Astrocyte of the spinal cord (primary cell): ENCODE data around the gene CTNND1.

Experiments used
- DNase-seq: peaks from one replicate; pipeline ENCODE4 v3.0.0; 2011; ENCODE audit warnings: low read depth, low spot score
- H3K4me3 ChIP-seq: 2 replicates; pipeline ENCODE4 v1.5.1; 2011; ENCODE audit warnings: low read depth, mild to moderate bottlenecking, low read length, moderate library complexity
- CTCF ChIP-seq: IDR thresholded peaks from 2 replicates; pipeline ENCODE4 v1.5.1; 2012; ENCODE audit warnings: low read depth, mild to moderate bottlenecking, low read length, inconsistent platforms
- in situ Hi-C: cut with HindIII; loops from 2 replicates; pipeline ENCODE4 v1.10.0; 2017; ENCODE audit warnings: low sequenced_read_pairs

CTNND1 gene

GRCh38 chr11:57812634-57813033, 51.0 kb downstream of the CTNND1 start:
- DNase-seq = no peak
- TF ChIP-seq CTCF = no peak
- in situ Hi-C loops = no loop called here
- H3K4me3 ChIP-seq = no peak overlapping the region

DNA sequence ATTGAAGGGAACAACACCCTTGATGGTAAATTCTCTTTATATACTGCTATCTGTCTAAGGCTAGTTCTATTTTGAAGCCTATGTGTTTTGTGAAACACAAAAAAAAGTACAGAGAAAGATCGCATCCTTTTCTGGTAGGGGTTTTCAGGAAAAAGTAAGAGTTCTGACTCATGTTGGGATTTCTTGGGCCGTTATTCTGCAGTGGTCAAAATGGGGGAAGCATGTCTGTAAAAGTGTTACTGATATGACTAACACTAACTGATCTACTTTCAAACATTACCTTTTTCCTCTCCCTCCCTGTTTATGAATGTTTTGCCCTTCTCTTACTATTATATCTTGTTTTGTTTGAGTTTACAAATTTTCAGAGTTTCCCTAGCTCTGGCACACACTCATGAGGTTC, 53.9 kb downstream of the CTNND1 start:
- H3K4me3 ChIP-seq = no peak overlapping the region

DNA sequence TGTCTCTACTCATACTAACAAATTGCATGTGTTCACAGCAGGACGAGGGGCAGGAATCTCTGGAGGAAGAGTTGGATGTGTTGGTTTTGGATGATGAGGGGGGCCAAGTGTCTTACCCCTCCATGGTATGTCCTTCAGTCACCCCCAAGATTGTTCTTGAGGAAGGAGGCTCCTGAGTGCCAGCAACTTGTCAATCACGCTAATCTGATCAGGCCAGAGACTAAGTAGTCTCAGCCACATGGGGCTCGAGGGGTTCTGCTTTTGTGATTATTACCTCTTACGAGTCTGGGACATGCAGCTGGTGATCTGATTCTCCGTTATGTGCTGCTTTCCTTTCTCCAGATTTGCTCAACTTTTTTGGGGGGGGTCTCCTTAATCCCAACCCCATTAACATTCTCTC, 54.3 kb downstream of the CTNND1 start:
- no peak for DNase-seq
- no peak overlapping the region for H3K4me3 ChIP-seq
- TF ChIP-seq CTCF = no peak
- in situ Hi-C loops = no loop called here

More for the DNA sequence above, 53.9 kb downstream of the CTNND1 start:
- in situ Hi-C loops = no loop called here
- DNase-seq = no peak
- TF ChIP-seq CTCF = no peak

DNA sequence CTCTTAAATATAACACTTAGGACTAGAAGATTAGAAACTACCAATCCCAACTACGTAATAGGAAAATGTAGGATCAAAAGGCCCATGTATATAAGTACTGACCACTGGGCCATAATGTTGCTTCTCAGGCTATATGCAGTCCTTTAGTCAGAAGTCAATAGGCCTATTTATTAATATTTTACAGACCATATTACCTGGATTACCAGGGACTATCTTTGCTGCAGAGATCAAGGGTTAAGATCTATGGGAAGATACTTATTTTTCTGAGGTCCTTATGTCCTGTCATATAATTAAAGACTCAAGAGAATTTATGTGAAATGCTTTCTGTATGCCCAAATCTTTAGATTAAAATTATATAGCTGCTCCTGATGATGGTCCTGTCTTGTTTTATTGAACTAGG, 57.2 kb downstream of the CTNND1 start:
- no peak for TF ChIP-seq CTCF
- H3K4me3 ChIP-seq = no peak overlapping the region
- in situ Hi-C loops = no loop called here
- DNase-seq = no peak

DNA sequence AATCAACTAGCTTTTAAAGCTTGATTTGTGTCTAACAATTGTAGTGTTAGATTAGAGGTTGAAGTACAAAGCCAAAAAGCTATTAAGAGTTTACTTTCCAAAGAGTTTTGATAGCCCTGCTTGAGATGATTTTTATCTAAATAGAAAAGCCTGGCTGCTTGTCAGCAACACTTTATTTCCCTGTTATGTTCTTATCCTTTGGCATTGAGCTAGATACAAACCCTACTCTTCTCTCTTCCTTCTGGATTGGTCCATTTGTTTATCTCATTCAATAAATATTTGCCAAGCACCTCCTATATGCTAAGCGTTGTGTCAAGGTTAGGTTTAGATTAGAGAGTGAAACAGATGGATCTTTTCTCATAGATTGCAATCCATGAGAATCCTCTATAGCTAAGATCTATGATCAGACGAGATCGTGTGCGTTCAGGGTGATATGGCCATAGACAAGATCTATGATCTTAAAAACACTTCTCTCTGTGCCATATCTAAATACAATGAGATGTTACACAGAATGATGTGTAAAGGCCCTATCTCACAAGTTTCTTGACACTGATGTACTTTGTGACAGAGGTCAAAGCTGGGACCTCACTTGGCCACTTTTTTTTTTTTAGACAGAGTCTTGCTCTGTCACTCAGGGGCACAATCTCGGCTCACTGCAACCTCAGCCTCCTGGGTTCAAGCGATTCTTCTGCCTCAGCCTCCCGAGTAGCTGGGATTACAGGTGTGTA, 57.8 kb downstream of the CTNND1 start:
- no peak overlapping the region for H3K4me3 ChIP-seq
- DNase-seq = no peak
- in situ Hi-C loops = no loop called here
- no peak for TF ChIP-seq CTCF

DNA sequence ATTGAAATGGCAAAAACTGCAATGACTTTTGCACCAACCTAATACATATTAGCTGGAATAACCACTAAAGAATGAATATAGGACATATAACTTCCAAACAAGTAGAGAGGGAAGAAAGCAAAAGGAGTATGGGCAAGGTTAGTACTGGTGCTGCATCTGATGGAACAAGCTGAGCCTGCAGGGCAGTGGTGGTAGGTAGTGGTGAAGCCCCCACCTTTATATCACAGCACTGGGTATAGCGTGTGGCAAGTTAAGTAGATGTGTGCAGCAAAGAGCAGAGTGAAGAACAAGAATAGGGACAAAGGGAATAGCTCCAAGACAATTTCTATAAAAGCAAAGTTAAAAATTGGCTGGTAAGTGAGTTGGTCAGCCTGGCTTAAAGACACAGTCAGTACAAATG, 62.3 kb downstream of the CTNND1 start:
- TF ChIP-seq CTCF = no peak
- DNase-seq = no peak
- in situ Hi-C loops = no loop called here
- no peak overlapping the region for H3K4me3 ChIP-seq
